SK-N-SH (cell line): ENCODE measurements around the gene FUT6. TPM values are rescaled to one million over a fixed set of nuclear protein-coding genes. Genes with fewer than 3 reads are reported as not detected.
A peak's percentile ranks its signal among the peaks of the same experiment; 100 is the strongest.

Experiments used
- CTCF ChIA-PET: fragments of 300-600, 350-600 bp; formaldehyde crosslinking; extraction: SDS; loops from one replicate; lab custom pipeline; 2021; lab: Yijun Ruan, JAX
- POLR2A ChIA-PET: fragments of 350-600 bp; sonication (Branson Sonifier 250); formaldehyde crosslinking; extraction: SDS; loops from one replicate; lab custom pipeline; 2020; ENCODE audit warnings: antibody characterized with exemption, inconsistent platforms; lab: Yijun Ruan, JAX
- DNase-seq: peaks from one replicate; pipeline ENCODE4 v3.0.0; 2012
- H2AFZ ChIP-seq: fragments of 200-600 bp; sonication (generic); 2 replicates; pipeline ENCODE4 v1.8.1; 2016; ENCODE audit warnings: antibody characterized with exemption, mild to moderate bottlenecking, low read depth
- H3F3A ChIP-seq: fragments of 200-600 bp; sonication (generic); replicated peaks from 2 replicates; pipeline ENCODE3; 2016; ENCODE audit warnings: antibody characterized with exemption, mild to moderate bottlenecking; ENCODE audit not compliant: insufficient read depth
- H3K27ac ChIP-seq, 2 experiments: fragments of 200-500 bp in 1 of 2; fragments of 200-600 bp in 1 of 2; sonication (Bioruptor generic) in 1 of 2; sonication (generic), shearing (Covaris generic) in 1 of 2; 2 replicates each; pipeline versions ENCODE4 v1.5.1 to v1.6.1; 2014 to 2016; ENCODE audit warnings: low read depth in 2 of 2, inconsistent platforms in 1 of 2, low read length in 1 of 2, mild to moderate bottlenecking in 1 of 2, mixed read lengths in 1 of 2
- H3K27me3 ChIP-seq: fragments of 200-600 bp; sonication (generic), shearing (Covaris generic); 2 replicates; pipeline ENCODE4 v1.6.1; 2016; ENCODE audit warnings: mixed run types; ENCODE audit not compliant: insufficient read depth
- H3K36me3 ChIP-seq, 2 experiments: fragments of 200-500 bp in 1 of 2; fragments of 200-600 bp in 1 of 2; sonication (Bioruptor generic) in 1 of 2; sonication (generic) in 1 of 2; replicated peaks in 1 of 2; 2 replicates each; pipeline versions ENCODE3 to v1.5.1; 2014 to 2016; ENCODE audit warnings: low read length in 1 of 2, mild to moderate bottlenecking in 1 of 2; ENCODE audit not compliant: insufficient read depth in 2 of 2, control insufficient read depth in 1 of 2
- H3K4me1 ChIP-seq, 2 experiments: fragments of 200-500 bp in 1 of 2; fragments of 200-600 bp in 1 of 2; sonication (Bioruptor generic) in 1 of 2; sonication (generic), shearing (Covaris generic) in 1 of 2; 2 replicates each; pipeline versions ENCODE4 v1.5.1 to v1.6.1; 2014 to 2016; ENCODE audit warnings: low read depth in 1 of 2, low read length in 1 of 2, mixed run types in 1 of 2; ENCODE audit not compliant: insufficient read depth in 2 of 2, control insufficient read depth in 1 of 2
- H3K4me2 ChIP-seq: fragments of 200-600 bp; sonication (generic), shearing (Covaris generic); 2 replicates; pipeline ENCODE4 v1.6.1; 2017; ENCODE audit warnings: mixed run types
- H3K4me3 ChIP-seq, 2 experiments: fragments of 200-500 bp in 1 of 2; fragments of 200-600 bp in 1 of 2; sonication (Bioruptor generic) in 1 of 2; sonication (generic), shearing (Covaris generic) in 1 of 2; 2 replicates each; pipeline versions ENCODE4 v1.5.1 to v1.8.1; 2014 to 2016; ENCODE audit warnings: low read depth in 2 of 2, inconsistent platforms in 1 of 2, low read length in 1 of 2, mild to moderate bottlenecking in 1 of 2, mixed read lengths in 1 of 2, moderate library complexity in 1 of 2
- H3K79me2 ChIP-seq: fragments of 200-600 bp; sonication (generic); 2 replicates; pipeline ENCODE4 v1.8.1; 2017; ENCODE audit warnings: mild to moderate bottlenecking; ENCODE audit not compliant: insufficient read depth
- H3K9ac ChIP-seq: fragments of 200-600 bp; sonication (generic); 2 replicates; pipeline ENCODE4 v1.6.1; 2017; ENCODE audit warnings: mixed run types
- H3K9me2 ChIP-seq: fragments of 200-600 bp; sonication (generic); 2 replicates; pipeline ENCODE4 v1.6.1; 2017; ENCODE audit warnings: mixed run types
- H3K9me3 ChIP-seq: fragments of 200-600 bp; sonication (generic); 2 replicates; pipeline ENCODE4 v1.6.1; 2017; ENCODE audit warnings: mixed run types, mild to moderate bottlenecking, moderate library complexity
- H4K20me1 ChIP-seq: fragments of 200-600 bp; sonication (generic); 2 replicates; pipeline ENCODE4 v1.6.1; 2017; ENCODE audit warnings: mild to moderate bottlenecking, mixed run types; ENCODE audit not compliant: insufficient read depth
- CHD2 ChIP-seq: fragments of 150-350 bp; IDR thresholded peaks from 2 replicates; pipeline ENCODE4 v1.6.1; 2018; ENCODE audit warnings: low read length; ENCODE audit not compliant: partially characterized antibody
- EP300 ChIP-seq, 2 experiments: IDR thresholded peaks; 2 replicates each; pipeline versions ENCODE4 v1.4.0 to v1.6.1; 2012; ENCODE audit warnings: borderline replicate concordance in 1 of 2, low read depth in 1 of 2, low read length in 1 of 2
- EZH2phosphoT487 ChIP-seq: fragments of 200-600 bp; sonication (generic); IDR thresholded peaks from 2 replicates; pipeline ENCODE4 v1.6.1; 2017; ENCODE audit warnings: low read depth, mixed run types, mild to moderate bottlenecking, antibody characterized with exemption, moderate library complexity, borderline replicate concordance
- FOXM1 ChIP-seq: IDR thresholded peaks from 2 replicates; pipeline ENCODE4 v1.4.0; 2012; ENCODE audit warnings: low read depth, mild to moderate bottlenecking
- JUND ChIP-seq: IDR thresholded peaks from 2 replicates; pipeline ENCODE4 v1.4.0; 2012
- POLR2AphosphoS5 ChIP-seq: IDR thresholded peaks from 2 replicates; pipeline ENCODE4 v1.6.1; 2012; ENCODE audit warnings: low read depth, low read length
- SMC3 ChIP-seq: IDR thresholded peaks from 2 replicates; pipeline ENCODE4 v1.6.1; 2012; ENCODE audit warnings: low read depth, low read length, improper control_type of control experiment
- TCF12 ChIP-seq: IDR thresholded peaks from 2 replicates; pipeline ENCODE4 v1.4.0; 2012
- WGBS: methylation state at CpG from one replicate; pipeline ENCODE4 v1.1.6; 2017; ENCODE audit warnings: low lambda C conversion rate; 5-methylcytosine and 5-hydroxymethylcytosine counted together
- polyA plus RNA-seq, 3 experiments: library from polyadenylated mRNA; depleted of rRNA; stranded (reverse); fragments of >200 nt; gene quantifications; 2 replicates each; pipeline ENCODE4 v1.2.3, GENCODE V29; 2012
- TF ChIP-seq, protein P1 (sequence below): IDR thresholded peaks from 2 replicates; pipeline ENCODE4 v1.4.0; 2012; ENCODE audit warnings: low read depth, borderline replicate concordance
- TF ChIP-seq, protein P2 (sequence below): IDR thresholded peaks from 2 replicates; pipeline ENCODE4 v1.4.0; 2012; ENCODE audit warnings: low read depth, borderline replicate concordance
- TF ChIP-seq, protein P3 (sequence below): IDR thresholded peaks from 2 replicates; pipeline ENCODE4; 2012

The FUT6 gene
- polyA plus RNA-seq, 1 of the 3 experiments (the other 2 are of a cell fraction): not detected

DNA sequence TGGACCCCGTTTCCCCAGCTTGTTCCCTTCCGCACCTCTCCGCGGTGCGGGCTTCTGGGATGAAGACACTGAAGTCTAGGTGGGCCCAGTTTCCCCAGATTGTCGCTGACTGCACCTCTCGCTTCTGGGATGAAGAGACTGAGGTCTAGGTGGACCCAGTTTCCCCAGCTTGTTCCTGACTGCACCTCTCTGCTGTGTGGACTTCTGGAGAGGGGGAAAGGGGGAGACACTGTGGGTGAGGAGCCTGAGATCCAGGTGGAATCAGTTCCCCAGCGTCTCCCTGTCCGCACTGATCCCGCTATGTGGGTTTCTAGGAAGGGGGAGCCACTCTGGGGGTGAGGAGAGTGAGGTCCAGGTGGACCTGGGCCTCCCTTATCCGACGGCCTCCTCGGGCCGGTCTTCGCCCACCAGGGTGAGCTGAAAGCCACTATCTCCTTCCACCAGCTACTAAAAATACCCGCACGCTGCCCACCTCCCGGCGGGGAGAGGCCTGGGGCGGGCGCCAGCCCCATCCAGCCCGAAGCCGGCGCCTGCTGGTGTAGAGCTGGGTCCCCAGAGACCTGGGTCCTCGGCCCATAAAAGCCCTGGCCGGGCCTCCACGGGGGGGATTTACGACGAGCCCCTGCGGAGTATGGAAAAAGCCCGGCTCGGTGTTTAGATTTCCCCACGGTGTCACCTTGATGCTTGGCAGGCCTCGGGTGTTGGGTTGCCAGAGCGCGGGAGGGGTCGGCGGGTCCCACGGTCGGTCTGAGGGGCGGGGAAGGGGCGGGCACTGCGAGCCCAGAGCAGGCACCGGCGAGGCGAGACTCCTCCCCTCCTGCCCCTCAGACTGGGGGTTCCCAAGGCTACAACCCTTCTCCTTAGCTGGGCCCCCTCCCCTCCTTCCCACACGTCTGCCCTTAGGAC is 10.6 kb downstream of the FUT6 start:
- Histone ChIP-seq H3F3A (no peaks in the 10 kb centered on the region), H3K79me2 (no peaks in the 10 kb centered on the region), H4K20me1 (no peaks in the 10 kb centered on the region), H3K9me2 (no peaks in the 10 kb centered on the region), H3K9ac (peak overlapping the region; percentile 70), H3K4me1 (peaks cover 0 to 28% of the 10 kb centered on the region in 2 experiments; a peak in 1 of 4 replicates), H3K4me2 (peak overlapping the region; percentile 94), H3K27ac (peak overlapping the region; percentile 64 to 96), H3K4me3 (peak overlapping the region; percentile 63 to 67), H3K9me3 (no peaks in the 10 kb centered on the region), H3K36me3 (no peaks in the 10 kb centered on the region), H2AFZ (peak overlapping the region; percentile 85), H3K27me3 (no peaks in the 10 kb centered on the region)
- peak; percentile 89 for DNase-seq
- TF ChIP-seq TCF12: no peak; the same call in 1 of the 2 replicates
- no peak for TF ChIP-seq EP300 (IDR thresholded peaks at IDR 0.05; ENCODE audit: borderline replicate concordance in 1 of 2, low read depth in 1 of 2, low read length in 1 of 2)
- TF ChIP-seq CHD2: no peak
- TF ChIP-seq SMC3: no peak
- no peak for TF ChIP-seq JUND
- TF ChIP-seq, protein P1, sequence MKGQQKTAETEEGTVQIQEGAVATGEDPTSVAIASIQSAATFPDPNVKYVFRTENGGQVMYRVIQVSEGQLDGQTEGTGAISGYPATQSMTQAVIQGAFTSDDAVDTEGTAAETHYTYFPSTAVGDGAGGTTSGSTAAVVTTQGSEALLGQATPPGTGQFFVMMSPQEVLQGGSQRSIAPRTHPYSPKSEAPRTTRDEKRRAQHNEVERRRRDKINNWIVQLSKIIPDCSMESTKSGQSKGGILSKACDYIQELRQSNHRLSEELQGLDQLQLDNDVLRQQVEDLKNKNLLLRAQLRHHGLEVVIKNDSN: no peak
- no peak for TF ChIP-seq EZH2phosphoT487
- TF ChIP-seq, protein P2, sequence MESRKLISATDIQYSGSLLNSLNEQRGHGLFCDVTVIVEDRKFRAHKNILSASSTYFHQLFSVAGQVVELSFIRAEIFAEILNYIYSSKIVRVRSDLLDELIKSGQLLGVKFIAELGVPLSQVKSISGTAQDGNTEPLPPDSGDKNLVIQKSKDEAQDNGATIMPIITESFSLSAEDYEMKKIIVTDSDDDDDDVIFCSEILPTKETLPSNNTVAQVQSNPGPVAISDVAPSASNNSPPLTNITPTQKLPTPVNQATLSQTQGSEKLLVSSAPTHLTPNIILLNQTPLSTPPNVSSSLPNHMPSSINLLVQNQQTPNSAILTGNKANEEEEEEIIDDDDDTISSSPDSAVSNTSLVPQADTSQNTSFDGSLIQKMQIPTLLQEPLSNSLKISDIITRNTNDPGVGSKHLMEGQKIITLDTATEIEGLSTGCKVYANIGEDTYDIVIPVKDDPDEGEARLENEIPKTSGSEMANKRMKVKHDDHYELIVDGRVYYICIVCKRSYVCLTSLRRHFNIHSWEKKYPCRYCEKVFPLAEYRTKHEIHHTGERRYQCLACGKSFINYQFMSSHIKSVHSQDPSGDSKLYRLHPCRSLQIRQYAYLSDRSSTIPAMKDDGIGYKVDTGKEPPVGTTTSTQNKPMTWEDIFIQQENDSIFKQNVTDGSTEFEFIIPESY: no peak
- TF ChIP-seq, protein P3, sequence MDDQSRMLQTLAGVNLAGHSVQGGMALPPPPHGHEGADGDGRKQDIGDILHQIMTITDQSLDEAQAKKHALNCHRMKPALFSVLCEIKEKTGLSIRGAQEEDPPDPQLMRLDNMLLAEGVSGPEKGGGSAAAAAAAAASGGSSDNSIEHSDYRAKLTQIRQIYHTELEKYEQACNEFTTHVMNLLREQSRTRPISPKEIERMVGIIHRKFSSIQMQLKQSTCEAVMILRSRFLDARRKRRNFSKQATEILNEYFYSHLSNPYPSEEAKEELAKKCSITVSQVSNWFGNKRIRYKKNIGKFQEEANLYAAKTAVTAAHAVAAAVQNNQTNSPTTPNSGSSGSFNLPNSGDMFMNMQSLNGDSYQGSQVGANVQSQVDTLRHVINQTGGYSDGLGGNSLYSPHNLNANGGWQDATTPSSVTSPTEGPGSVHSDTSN: peak; percentile 27; the same call in 1 of the 2 replicates
- no peak for TF ChIP-seq FOXM1
- TF ChIP-seq POLR2AphosphoS5: 0 out of 2 replicates have a peak, but pooled peaks have one; percentile 28
- ChIA-PET POLR2A (interaction anchor here (0.6 to 2.8 kb wide), 21 partner anchors 12 to 404 kb away, joined by 3 to 15 read pairs (median 4); partner anchors contain the start of genes NDUFA11, NRTN and RANBP3), CTCF (interaction anchor here (0.7 to 3.6 kb wide), 12 partner anchors 11 to 194 kb away, joined by 3 to 31 read pairs (median 6); partner anchors contain the start of genes FUT6, NDUFA11 and NRTN)
- WGBS: 61% methylated on average over 10 of the region's 47 CpGs
